Prostate gland (tissue), 2 donors: Measurements from ENCODE around the gene LRFN3. TPM values are rescaled to one million over a fixed set of nuclear protein-coding genes. Genes with fewer than 3 reads are reported as not detected.

Experiments used
- DNase-seq: peaks from one replicate; pipeline ENCODE4 v3.0.0-alpha.2; 2019; ENCODE audit warnings: low spot score
- H3K27ac ChIP-seq, 2 donors: fragments of 200-600 bp; sonication (generic); 2 replicates each; pipeline ENCODE4 v1.5.1; 2017 to 2019
- H3K27me3 ChIP-seq: fragments of 200-600 bp; sonication (generic); replicated peaks from 2 replicates; pipeline ENCODE4 v1.5.1; 2019; ENCODE audit not compliant: insufficient read depth
- H3K36me3 ChIP-seq, 2 donors: fragments of 200-600 bp; sonication (generic); 1 replicate in 1 of 2; 2 replicates in 1 of 2; pipeline versions ENCODE4 v1.5.1 to v1.8.1; 2017 to 2019
- H3K4me1 ChIP-seq: fragments of 200-600 bp; sonication (generic); replicated peaks from 2 replicates; pipeline ENCODE4 v1.5.1; 2019
- H3K4me3 ChIP-seq, 2 donors: fragments of 200-600 bp; sonication (generic); 2 replicates each; pipeline ENCODE4 v1.5.1; 2017 to 2019
- H3K9me3 ChIP-seq: fragments of 200-600 bp; sonication (generic); 2 replicates; pipeline ENCODE4 v1.5.1; 2017
- CTCF ChIP-seq, 4 experiments: fragments of 200-600 bp in 2 of 4; fragments of 450-650 bp in 2 of 4; sonication (generic) in 2 of 4; IDR thresholded peaks; 1 replicate in 3 of 4; 2 replicates in 1 of 4; pipeline ENCODE4 v1.5.1; 2016 to 2019; ENCODE audit warnings: antibody characterized with exemption in 4 of 4, mild to moderate bottlenecking in 2 of 4, moderate library complexity in 2 of 4
- POLR2A ChIP-seq: fragments of 450-650 bp; IDR thresholded peaks from one replicate; pipeline ENCODE4 v1.6.1; 2016; ENCODE audit warnings: antibody characterized with exemption, mild to moderate bottlenecking
- POLR2AphosphoS5 ChIP-seq: sonication (generic); formaldehyde crosslinking; IDR thresholded peaks from one replicate; pipeline ENCODE4 v1.6.1; 2017; ENCODE audit warnings: antibody characterized with exemption
- WGBS: methylation state at CpG from one replicate; pipeline ENCODE4 v1.1.5; 2018; 5-methylcytosine and 5-hydroxymethylcytosine counted together
- intact Hi-C: fragments of 100-400 bp; cut with DNase I; formaldehyde crosslinking; loops from one replicate; pipeline ENCODE4 v1.14.2; 2022
- total RNA-seq, 2 donors: library from RNA; depleted of rRNA; stranded (reverse); fragments of >200 nt; gene quantifications; one replicate each; pipeline ENCODE4 v1.1.0, GENCODE V29; 2016

The LRFN3 gene
- total RNA-seq, 2 donors from 2014 or later = 21.7 to 32.3 TPM

GRCh38 chr19:35929876-35930275 lies 6.3 kb upstream of the LRFN3 start:
- Histone ChIP-seq H3K27me3 (no peaks in the 10 kb centered on the region), H3K4me3 (no peak overlapping the region), H3K36me3 (no peaks in the 10 kb centered on the region), H3K4me1 (no peaks in the 10 kb centered on the region), H3K27ac (no peak overlapping the region), H3K9me3 (no peaks in the 10 kb centered on the region)
- intact Hi-C loops = loop anchor here (5.0 kb wide), 1 partner anchor 188 kb away; the partner anchor contains the start of gene IGFLR1
- WGBS = 74% methylated on average over 2 of the region's 2 CpGs
- no peak for TF ChIP-seq CTCF (IDR thresholded peaks at IDR 0.05)
- no peak for TF ChIP-seq POLR2A
- TF ChIP-seq POLR2AphosphoS5 = no peak
- DNase-seq = no peak

- DNase-seq = peak; percentile 99
- under 1% methylated on average over 37 of the region's 47 CpGs for WGBS
- Histone ChIP-seq H3K36me3 (no peaks in the 10 kb centered on the region), H3K4me3 (peak overlapping the region in 1 of 2 donors; percentile 20), H3K27ac (peak overlapping the region; percentile 70 to 71), H3K9me3 (no peaks in the 10 kb centered on the region), H3K4me1 (no peaks in the 10 kb centered on the region), H3K27me3 (no peaks in the 10 kb centered on the region)
- peak; percentile 100 for TF ChIP-seq POLR2AphosphoS5
- peak; percentile 89 for TF ChIP-seq POLR2A
- TF ChIP-seq CTCF (IDR thresholded peaks at IDR 0.05) = peak; percentile 87 to 99 (median 92)
- intact Hi-C loops = loop anchor here (1.0 to 5.0 kb wide), 3 partner anchors 32 to 189 kb away; partner anchors contain the start of gene IGFLR1
These were observed 4.9 kb upstream of the LRFN3 start for GRCh38 chr19:35931161-35931873.

- Histone ChIP-seq H3K4me1 (peaks cover under 1% of the 10 kb centered on the region), H3K4me3 (no peak overlapping the region), H3K27ac (no peak overlapping the region), H3K36me3 (no peaks in the 10 kb centered on the region), H3K9me3 (no peaks in the 10 kb centered on the region), H3K27me3 (no peaks in the 10 kb centered on the region)
- no peak for DNase-seq
- WGBS = 2% methylated on average over 9 of the region's 9 CpGs
- intact Hi-C loops = loop anchor here (1.0 to 5.0 kb wide), 3 partner anchors 33 to 190 kb away; partner anchors contain the start of gene IGFLR1
- peak in 1 of 4 experiments; percentile 16 for TF ChIP-seq CTCF (IDR thresholded peaks at IDR 0.05)
- TF ChIP-seq POLR2AphosphoS5 = no peak
- TF ChIP-seq POLR2A = no peak
These were observed 4.3 kb upstream of the LRFN3 start for GRCh38 chr19:35931874-35932202.

GRCh38 chr19:35932291-35932936 lies 3.8 kb upstream of the LRFN3 start:
- H3K4me1 ChIP-seq = peaks cover 4% of the 10 kb centered on the region
- H3K36me3 ChIP-seq = no peaks in the 10 kb centered on the region
- no peak for DNase-seq
- no peaks in the 10 kb centered on the region for H3K27me3 ChIP-seq
- no peak overlapping the region for H3K27ac ChIP-seq
- H3K9me3 ChIP-seq = no peaks in the 10 kb centered on the region
- H3K4me3 ChIP-seq = no peak overlapping the region
- TF ChIP-seq POLR2A = no peak
- no peak for TF ChIP-seq POLR2AphosphoS5
- no peak for TF ChIP-seq CTCF (IDR thresholded peaks at IDR 0.05)
- intact Hi-C loops = loop anchor here (5.0 kb wide), 1 partner anchor 190 kb away; the partner anchor contains the start of gene IGFLR1
- WGBS = 65% methylated on average over 7 of the region's 7 CpGs
